OCI-LY1 (cell line): ENCODE measurements around the gene LDLRAD4.

ENCODE experiments used
- H2AFZ ChIP-seq: fragments of 200-600 bp; sonication (generic), shearing (Covaris generic); 2 replicates; pipeline ENCODE4 v1.6.0; 2014; ENCODE audit warnings: antibody characterized with exemption, mild to moderate bottlenecking, low read length
- H3F3A ChIP-seq: fragments of 200-600 bp; sonication (generic), shearing (Covaris generic); 2 replicates; pipeline ENCODE4 v1.6.0; 2014; ENCODE audit warnings: mild to moderate bottlenecking, antibody characterized with exemption, low read length, moderate library complexity; ENCODE audit not compliant: insufficient read depth
- H3K27ac ChIP-seq: fragments of 200-600 bp; sonication (generic); 2 replicates; pipeline ENCODE4 v1.5.1; 2014; ENCODE audit warnings: low read length, mixed run types, mild to moderate bottlenecking, low read depth; ENCODE audit not compliant: poor library complexity, severe bottlenecking
- H3K27me3 ChIP-seq: fragments of 200-600 bp; sonication (generic); 2 replicates; pipeline ENCODE4 v1.6.0; 2014; ENCODE audit warnings: antibody characterized with exemption, mild to moderate bottlenecking, low read length, moderate library complexity; ENCODE audit not compliant: insufficient read depth
- H3K36me3 ChIP-seq: fragments of 200-600 bp; sonication (generic); 2 replicates; pipeline ENCODE4 v1.6.1; 2014; ENCODE audit warnings: mild to moderate bottlenecking, antibody characterized with exemption, low read length, moderate library complexity, mixed read lengths; ENCODE audit not compliant: insufficient read depth
- H3K4me1 ChIP-seq: fragments of 200-600 bp; sonication (generic); 2 replicates; pipeline ENCODE4 v1.5.1; 2014; ENCODE audit warnings: mild to moderate bottlenecking, low read length, moderate library complexity; ENCODE audit not compliant: insufficient read depth, severe bottlenecking
- H3K4me2 ChIP-seq: fragments of 200-600 bp; sonication (generic), shearing (Covaris generic); 2 replicates; pipeline ENCODE4 v1.6.1; 2014; ENCODE audit warnings: low read length
- H3K4me3 ChIP-seq: fragments of 200-600 bp; sonication (generic); 2 replicates; pipeline ENCODE4 v1.5.1; 2014; ENCODE audit warnings: low read length, low read depth, mild to moderate bottlenecking, mixed read lengths; ENCODE audit not compliant: poor library complexity, severe bottlenecking
- H3K79me2 ChIP-seq: fragments of 200-600 bp; shearing (Covaris generic); 2 replicates; pipeline ENCODE4 v1.6.1; 2016; ENCODE audit warnings: mixed run types, low read length, mixed read lengths; ENCODE audit not compliant: insufficient read depth
- H3K9ac ChIP-seq: fragments of 200-600 bp; sonication (generic), shearing (Covaris generic); 2 replicates; pipeline ENCODE4 v1.6.1; 2014; ENCODE audit warnings: mild to moderate bottlenecking, low read length, mixed read lengths
- H3K9me2 ChIP-seq: fragments of 200-600 bp; sonication (generic), shearing (Covaris generic); 2 replicates; pipeline ENCODE4 v1.6.1; 2014; ENCODE audit warnings: low read depth, mild to moderate bottlenecking, low read length, mixed read lengths
- H3K9me3 ChIP-seq: fragments of 200-600 bp; shearing (Covaris generic); 2 replicates; pipeline ENCODE4 v1.6.1; 2014; ENCODE audit warnings: low read length, mixed read lengths
- H4K20me1 ChIP-seq: fragments of 200-600 bp; sonication (generic), shearing (Covaris generic); 2 replicates; pipeline ENCODE4 v1.6.0; 2016; ENCODE audit warnings: mild to moderate bottlenecking, low read length; ENCODE audit not compliant: insufficient read depth
- CTCF ChIP-seq: fragments of 200-600 bp; sonication (generic), shearing (Covaris generic); IDR thresholded peaks from 2 replicates; pipeline ENCODE4 v1.5.1; 2017; ENCODE audit warnings: mild to moderate bottlenecking, antibody characterized with exemption, low read length, moderate library complexity, mixed read lengths
- EZH2 ChIP-seq: fragments of 200-600 bp; sonication (generic), shearing (Covaris generic); IDR thresholded peaks from 2 replicates; pipeline ENCODE4 v1.8.0; 2017; ENCODE audit warnings: borderline replicate concordance, mixed run types, mild to moderate bottlenecking, antibody characterized with exemption, low read length, moderate library complexity, mixed read lengths

LDLRAD4 gene

GRCh38 chr18:13256444-13257305 lies 38.1 kb downstream of the LDLRAD4 start:
- H3K9ac ChIP-seq, result no peak overlapping the region
- H4K20me1 ChIP-seq, result no peaks in the 10 kb centered on the region
- H3K79me2 ChIP-seq, result no peaks in the 10 kb centered on the region
- no peaks in the 10 kb centered on the region for H3K9me3 ChIP-seq
- no peak overlapping the region for H3K27ac ChIP-seq
- H3K27me3 ChIP-seq, result peaks cover 27% of the 10 kb centered on the region
- TF ChIP-seq CTCF, result no peak
- H3K9me2 ChIP-seq, result no peaks in the 10 kb centered on the region
- no peaks in the 10 kb centered on the region for H3F3A ChIP-seq
- no peaks in the 10 kb centered on the region for H3K36me3 ChIP-seq
- no peak overlapping the region for H2AFZ ChIP-seq
- no peak overlapping the region for H3K4me3 ChIP-seq
- H3K4me1 ChIP-seq, result no peaks in the 10 kb centered on the region
- H3K4me2 ChIP-seq, result no peak overlapping the region

GRCh38 chr18:13257361-13257980 lies 38.9 kb downstream of the LDLRAD4 start:
- H3K9me3 ChIP-seq, result no peaks in the 10 kb centered on the region
- H3K4me2 ChIP-seq, result no peak overlapping the region
- H3K79me2 ChIP-seq, result no peaks in the 10 kb centered on the region
- H3K4me1 ChIP-seq, result no peaks in the 10 kb centered on the region
- no peaks in the 10 kb centered on the region for H3K36me3 ChIP-seq
- no peaks in the 10 kb centered on the region for H3F3A ChIP-seq
- no peak overlapping the region for H3K9ac ChIP-seq
- no peak overlapping the region for H2AFZ ChIP-seq
- peaks cover 25% of the 10 kb centered on the region for H3K27me3 ChIP-seq
- no peak overlapping the region for H3K4me3 ChIP-seq
- no peaks in the 10 kb centered on the region for H3K9me2 ChIP-seq
- TF ChIP-seq CTCF (no peak), EZH2 (no peak)
- no peak overlapping the region for H3K27ac ChIP-seq
- H4K20me1 ChIP-seq, result no peaks in the 10 kb centered on the region

- H3K9me3 ChIP-seq, result no peaks in the 10 kb centered on the region
- H3K4me1 ChIP-seq, result no peaks in the 10 kb centered on the region
- H3F3A ChIP-seq, result no peaks in the 10 kb centered on the region
- H3K36me3 ChIP-seq, result no peaks in the 10 kb centered on the region
- peaks cover 28% of the 10 kb centered on the region for H3K27me3 ChIP-seq
- no peaks in the 10 kb centered on the region for H3K79me2 ChIP-seq
- H3K9me2 ChIP-seq, result no peaks in the 10 kb centered on the region
- TF ChIP-seq EZH2 (no peak), CTCF (no peak)
- H2AFZ ChIP-seq, result no peak overlapping the region
- no peak overlapping the region for H3K4me3 ChIP-seq
- no peak overlapping the region for H3K4me2 ChIP-seq
- H3K9ac ChIP-seq, result no peak overlapping the region
- H4K20me1 ChIP-seq, result no peaks in the 10 kb centered on the region
- H3K27ac ChIP-seq, result no peak overlapping the region
Measured at GRCh38 chr18:13258921-13259320, 40.4 kb downstream of the LDLRAD4 start.
